GM12865 (cell line): ENCODE measurements around the gene KRT36.

ENCODE experiments used
- DNase-seq: peaks from one replicate; pipeline ENCODE4 v3.0.0; 2010; ENCODE audit warnings: low read depth
- H3K4me3 ChIP-seq: 2 replicates; pipeline ENCODE4 v1.5.1; 2011; ENCODE audit warnings: mild to moderate bottlenecking, low read depth, low read length, control low read depth
- TF ChIP-seq, protein P1 (sequence below): IDR thresholded peaks from 2 replicates; pipeline ENCODE4 v1.5.1; 2011; ENCODE audit warnings: low read length, control low read depth, low read depth, inconsistent platforms; ENCODE audit not compliant: insufficient read depth; ENCODE audit errors: missing control alignments

KRT36 gene

DNA sequence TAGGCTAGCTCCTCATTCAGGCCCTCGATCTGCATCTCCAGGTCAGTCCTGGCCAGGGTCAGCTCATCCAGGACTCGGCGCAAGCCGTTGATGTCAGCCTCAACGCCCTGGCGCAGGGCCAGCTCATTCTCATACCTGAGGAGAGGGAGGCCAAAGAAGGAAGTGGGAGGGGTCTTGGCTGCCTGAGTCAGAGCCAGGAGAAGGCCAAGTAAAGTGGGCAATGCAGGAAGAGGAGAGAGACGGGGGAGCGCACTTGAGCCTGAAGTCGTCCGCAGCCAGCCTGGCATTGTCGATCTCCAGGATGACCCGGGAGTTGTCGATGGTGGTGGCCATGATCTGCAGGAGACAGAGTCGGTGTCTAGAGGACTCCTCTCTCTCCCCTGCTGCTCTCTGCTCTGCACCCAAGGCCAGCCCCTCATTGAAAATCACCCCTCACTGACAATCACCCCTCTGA, 27.1 kb upstream of the KRT36 start:
- no peak for DNase-seq
- no peak overlapping the region for H3K4me3 ChIP-seq
- TF ChIP-seq, protein P1, sequence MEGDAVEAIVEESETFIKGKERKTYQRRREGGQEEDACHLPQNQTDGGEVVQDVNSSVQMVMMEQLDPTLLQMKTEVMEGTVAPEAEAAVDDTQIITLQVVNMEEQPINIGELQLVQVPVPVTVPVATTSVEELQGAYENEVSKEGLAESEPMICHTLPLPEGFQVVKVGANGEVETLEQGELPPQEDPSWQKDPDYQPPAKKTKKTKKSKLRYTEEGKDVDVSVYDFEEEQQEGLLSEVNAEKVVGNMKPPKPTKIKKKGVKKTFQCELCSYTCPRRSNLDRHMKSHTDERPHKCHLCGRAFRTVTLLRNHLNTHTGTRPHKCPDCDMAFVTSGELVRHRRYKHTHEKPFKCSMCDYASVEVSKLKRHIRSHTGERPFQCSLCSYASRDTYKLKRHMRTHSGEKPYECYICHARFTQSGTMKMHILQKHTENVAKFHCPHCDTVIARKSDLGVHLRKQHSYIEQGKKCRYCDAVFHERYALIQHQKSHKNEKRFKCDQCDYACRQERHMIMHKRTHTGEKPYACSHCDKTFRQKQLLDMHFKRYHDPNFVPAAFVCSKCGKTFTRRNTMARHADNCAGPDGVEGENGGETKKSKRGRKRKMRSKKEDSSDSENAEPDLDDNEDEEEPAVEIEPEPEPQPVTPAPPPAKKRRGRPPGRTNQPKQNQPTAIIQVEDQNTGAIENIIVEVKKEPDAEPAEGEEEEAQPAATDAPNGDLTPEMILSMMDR = no peak

DNA sequence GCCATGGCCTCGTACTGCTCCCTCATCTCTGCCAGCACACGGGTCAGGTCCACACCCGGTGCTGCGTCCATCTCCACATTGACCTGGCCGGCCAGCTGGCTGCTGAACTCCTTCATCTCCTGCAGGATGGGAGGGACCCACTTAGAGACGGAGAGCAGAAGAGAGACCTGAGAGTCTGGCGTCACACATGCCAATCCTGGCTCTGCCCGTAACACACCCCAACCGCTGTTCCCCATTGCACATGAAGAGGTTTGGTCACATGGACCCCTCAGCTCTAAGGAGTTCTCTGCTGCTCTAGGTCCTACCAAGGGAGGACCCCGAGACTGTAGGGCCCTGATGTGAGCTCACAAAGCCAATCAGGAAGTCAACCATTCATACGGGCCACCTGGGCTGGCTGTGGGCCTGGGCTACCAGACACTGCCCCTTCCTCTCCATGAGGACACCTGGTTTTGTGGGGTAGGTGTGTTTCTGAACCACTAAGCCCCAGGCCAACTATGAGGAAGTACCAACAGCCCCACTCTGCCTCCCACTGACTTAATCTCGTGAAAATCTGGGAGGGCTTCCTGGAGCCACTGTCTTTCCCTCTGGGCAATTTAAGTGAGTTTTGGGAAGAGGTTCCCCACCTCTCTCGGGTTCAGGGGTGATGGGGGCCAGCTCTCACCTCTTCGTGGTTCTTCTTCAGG, 26.6 kb upstream of the KRT36 start:
- H3K4me3 ChIP-seq = no peak overlapping the region
- no peak for DNase-seq
- TF ChIP-seq, protein P1 = no peak

DNA sequence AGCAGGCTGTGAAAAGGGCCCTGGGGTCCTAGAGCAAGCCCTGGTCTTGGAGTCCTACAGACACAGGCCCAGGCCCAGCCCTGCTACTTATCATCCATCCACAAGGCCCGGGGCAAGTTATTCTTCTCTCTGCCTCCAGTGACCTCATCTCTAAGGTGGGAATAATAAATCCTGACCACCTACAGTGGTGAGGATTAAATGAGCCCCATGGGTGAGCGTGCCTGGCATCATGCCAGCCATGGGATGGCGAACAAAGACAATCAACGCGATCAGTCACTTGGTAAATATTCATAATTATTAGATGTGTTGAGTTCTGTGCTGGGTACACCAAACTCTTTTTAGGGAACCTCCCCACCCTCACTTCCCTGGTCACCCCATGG, 23.4 kb upstream of the KRT36 start:
- H3K4me3 ChIP-seq = no peak overlapping the region
- no peak for DNase-seq
- TF ChIP-seq, protein P1 = no peak

DNA sequence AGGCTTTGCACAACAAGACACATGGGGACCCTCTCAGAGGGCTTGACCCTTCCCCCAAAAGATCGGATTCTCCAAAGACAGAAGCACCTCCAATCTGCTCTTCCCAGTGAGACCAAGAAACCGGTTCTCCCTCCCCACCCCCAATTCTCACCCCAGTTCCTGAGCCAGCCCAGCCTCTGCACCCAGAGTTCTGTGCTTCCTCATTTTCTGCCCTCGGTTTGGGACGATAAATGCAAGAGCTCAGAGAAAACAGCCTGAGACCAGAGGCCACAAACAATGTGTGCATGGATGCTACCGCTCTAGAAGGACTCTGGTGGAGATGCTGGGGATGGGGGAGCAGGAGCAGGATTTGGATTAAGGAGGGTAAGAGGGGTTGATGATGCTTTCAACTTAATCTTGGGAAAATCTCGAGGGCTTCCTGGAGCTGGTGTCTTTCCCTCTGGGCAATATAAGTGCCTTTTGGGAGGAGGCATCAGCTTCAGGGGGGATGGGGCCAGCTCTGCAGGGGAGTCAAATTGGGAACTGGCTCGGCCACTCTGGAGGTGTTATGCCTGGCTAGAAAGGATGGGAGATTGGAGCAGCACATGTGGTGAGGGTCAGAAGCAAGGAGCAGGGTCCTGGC, 22.9 kb upstream of the KRT36 start:
- TF ChIP-seq, protein P1 = no peak
- no peak overlapping the region for H3K4me3 ChIP-seq
- no peak for DNase-seq

DNA sequence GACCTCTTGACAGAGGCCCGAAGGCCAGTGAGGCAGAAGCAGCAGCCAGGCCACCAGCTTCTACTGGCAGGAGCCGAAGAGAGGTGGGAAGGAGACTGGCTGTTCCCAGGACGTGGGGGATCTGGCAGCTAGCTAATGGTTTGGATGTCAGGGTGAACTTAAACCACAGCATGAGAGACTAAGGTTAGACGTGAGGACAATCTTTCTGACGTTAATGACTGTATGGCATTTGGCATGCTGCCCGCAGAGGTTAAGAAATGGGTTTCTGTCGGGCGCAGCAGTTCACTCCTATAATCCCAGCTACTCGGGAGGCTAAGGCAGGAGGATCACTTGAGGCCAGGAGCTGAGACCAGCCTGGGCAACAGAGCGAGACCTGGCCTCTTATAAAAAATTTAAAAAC, 22.0 kb upstream of the KRT36 start:
- no peak overlapping the region for H3K4me3 ChIP-seq
- DNase-seq = no peak
- TF ChIP-seq, protein P1 = no peak

DNA sequence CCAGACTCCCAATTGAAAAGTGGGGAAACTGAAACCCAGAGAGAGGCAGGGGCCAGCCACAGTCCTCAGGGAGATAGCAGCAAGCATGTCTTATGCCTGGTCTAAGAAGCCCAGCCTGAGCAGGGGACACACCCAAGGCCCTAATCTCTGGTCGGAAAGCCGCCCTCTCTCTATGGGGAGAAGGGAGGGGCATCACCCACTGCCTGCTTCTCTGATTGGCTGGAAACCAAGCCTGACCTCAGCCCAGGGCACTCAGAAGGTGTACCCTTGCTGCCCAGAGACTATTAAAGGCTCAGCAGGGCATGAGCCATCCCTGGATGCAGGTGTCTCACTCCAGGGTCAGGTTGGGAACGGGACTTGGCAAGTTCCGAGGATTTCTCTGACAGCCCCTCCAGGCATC, 21.4 kb upstream of the KRT36 start:
- H3K4me3 ChIP-seq = no peak overlapping the region
- TF ChIP-seq, protein P1 = no peak
- DNase-seq = no peak
